D341Med (cell line): ENCODE data around the gene TNFRSF4.
"Not testable (repeated sequence)": the region's sequence is repeated elsewhere in the genome, so short reads cannot be mapped to it uniquely, and the experiment has no call there.

Source experiments
- DNase-seq: peaks from one replicate; pipeline ENCODE4 v3.0.0; 2012; ENCODE audit warnings: low spot score

Gene TNFRSF4

DNA sequence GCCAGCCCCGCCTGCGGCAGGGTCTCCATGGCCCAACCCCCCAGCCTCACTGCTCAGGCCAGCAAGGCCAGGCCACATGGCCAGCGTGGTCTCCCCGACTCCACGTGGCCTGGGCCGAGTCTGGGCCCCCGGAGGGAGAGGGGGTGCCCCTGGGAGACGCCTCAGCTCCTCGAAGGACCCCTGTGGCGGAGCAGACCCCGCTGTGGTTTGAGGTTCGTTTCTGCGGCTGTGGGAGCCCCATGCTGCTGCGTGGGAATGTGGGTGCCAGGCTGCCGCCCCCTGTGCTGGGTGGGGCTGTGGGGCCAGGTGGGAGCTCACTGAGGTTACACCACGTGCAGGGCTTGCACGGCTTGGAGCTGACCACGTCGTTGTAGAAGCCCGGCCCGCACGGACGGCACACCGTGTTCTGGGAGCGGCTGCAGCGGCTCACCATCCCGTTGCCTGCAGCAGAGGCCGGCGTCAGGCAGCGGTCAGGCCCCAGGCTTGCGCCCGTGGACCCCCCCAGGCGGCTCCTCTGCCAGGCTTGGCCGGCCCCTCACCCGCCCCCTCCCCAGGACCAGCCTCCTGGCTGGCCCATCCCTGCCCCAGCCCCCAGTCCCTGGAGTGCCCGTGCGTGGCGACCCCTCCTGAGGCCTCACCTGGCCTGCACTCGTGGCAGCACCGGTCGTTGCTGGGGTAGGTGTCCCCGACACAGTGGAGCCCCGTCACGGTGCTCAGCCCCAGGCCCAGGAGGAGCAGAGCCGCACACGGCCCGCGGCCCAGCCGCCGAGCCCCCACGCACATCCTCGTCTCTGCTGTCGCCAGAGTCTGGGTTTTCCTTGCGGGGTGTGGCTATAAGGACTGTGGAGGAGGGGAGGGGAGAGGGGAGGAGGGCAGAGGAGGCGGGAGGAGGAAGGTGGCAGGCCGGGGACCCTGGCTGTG is at the start of gene TNFRSF4:
Gene TNFRSF4, minus strand, starts transcription at position 809 of the 921 bp plus-strand sequence. Its CDS starts 26 bp downstream, at position 783.
- DNase-seq = no peak

DNA sequence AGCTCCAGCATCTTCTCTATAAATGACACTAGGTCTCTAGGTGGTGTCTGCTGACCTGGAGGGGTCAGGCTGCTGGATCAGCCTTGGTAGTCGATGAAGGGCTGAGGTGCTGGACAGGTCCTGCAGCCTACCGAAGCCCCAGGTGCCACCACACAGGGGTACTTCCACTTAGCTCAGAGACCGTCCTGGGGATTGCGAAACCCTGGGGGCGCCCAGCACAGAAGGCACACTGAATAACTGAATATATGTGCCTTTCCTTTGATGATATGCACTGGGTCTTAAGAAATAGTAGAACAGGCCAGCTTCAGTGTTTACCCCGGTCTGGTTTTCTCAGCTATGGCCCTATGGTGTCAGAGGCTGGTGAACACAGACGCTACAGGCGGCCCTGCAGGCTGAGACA is 48.8 kb upstream of the TNFRSF4 start:
- DNase-seq = no peak

DNA sequence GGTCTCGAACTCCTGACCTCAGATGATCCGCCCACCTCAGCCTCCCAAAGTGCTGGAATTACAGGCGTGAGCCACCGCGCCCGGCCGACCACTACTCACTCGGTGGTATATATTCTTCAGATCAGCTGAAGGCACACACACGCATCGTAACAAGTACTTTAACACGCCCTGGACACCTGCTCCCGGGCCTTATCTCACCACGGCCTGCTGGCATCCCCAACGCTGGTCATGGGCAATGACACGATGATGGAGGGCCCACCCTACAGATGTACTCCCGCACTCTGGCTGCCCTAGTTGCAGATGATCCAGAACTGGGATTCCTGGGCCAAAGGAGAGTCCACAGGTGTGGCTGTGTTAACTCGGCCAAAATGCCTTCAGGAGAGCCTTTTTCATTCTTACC is 48.1 kb upstream of the TNFRSF4 start:
- no peak for DNase-seq

DNA sequence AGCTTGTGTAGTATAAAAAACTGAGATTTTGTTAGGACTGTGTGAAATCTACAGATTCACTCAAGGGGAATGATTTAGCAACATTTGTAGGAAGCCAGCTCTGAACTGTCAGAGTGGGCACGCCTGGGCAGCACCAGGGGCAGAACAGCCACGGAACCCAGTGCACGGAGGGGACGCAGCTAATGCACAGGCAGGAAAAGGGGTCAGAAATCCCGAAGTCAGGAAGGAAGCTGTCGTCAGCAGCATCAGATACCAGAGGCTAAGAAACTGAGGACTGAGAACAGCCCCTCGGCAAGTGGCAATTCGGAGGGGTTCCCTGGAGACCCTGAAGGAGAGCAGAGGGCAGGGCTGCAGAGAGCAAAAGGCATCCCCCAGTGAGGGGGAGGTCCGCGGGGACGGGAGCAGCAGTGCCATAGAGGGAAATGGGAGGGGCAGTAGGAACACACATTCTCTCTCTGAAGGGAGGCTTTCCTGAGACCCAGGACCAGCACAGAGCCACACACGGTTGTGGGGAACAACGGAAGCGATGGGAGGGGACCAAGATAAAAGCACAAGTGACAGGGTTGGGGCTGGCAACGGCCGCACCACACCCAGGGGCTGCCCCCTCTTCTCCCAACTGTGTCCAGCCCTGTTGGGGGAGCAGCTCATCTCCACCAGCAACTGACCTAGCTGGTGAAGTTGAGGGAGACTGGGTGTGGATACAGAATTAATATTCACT is 47.0 kb upstream of the TNFRSF4 start:
- DNase-seq = no peak

DNA sequence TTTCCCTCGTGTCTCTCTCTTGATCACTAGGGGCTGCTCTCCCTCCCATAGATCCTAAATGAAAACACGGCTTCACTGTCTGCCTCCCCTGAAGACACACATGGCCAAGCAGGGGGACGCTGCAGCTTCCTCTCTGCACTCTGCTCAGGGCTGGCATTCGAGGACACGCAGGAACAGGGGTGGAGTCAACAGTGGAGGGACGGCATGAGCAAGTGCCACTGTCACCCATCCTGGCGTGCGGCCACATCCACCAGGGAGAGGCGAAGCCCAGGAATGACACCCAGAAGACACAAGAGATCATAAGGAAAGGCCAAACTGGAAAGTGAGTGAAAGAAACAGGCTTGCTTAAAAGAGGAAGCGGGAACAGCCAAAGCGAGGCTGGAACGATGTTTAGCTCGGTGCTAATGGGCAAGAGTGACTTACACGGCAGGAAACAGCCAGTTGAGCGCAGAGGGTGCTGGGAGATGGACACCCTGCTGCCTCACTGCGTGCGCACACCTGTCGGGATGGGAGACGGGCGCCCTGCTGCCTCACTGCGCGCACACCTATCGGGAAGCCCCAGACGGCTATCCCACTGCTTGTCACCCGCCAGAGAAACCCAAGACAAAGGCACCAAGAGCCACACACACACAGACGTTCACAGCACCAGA is 46.1 kb upstream of the TNFRSF4 start:
- DNase-seq = no peak

DNA sequence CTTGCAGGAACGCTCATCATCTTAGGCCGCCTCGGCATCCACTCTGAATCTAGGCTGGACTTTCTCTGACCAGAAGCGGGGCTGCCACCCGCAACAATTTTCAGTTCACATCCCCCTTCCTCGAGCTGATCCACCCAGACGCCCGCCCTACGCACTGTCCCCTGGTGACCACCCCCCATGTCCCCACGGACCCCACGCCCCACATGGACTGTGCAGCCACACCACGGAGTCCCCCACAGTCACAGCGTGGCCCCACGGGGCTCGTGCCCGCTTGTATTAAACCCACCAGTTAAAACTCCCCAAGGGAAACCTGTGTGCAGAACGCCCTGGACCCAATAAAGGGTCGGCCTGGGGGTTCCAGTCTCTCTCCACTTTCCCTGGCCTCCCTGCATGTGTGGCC is 45.6 kb upstream of the TNFRSF4 start:
- no peak for DNase-seq

DNA sequence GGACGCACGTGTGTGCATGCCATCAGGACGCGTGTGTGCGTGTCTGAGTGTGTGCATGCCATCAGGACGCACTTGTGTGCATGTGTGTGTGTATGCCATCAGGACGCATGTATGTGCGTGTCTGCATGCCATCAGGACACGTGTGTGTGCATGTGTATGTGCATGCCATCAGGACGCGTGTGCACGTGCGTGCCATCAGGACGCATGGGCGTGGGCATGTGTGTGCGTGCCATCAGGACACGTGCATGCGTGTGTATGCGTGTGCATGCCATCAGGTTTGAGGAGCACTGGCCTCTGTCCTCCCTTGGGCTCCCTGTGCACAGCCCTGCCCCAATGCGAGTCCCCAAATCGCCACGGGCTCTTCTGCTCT is 45.2 kb upstream of the TNFRSF4 start:
- DNase-seq = no peak

DNA sequence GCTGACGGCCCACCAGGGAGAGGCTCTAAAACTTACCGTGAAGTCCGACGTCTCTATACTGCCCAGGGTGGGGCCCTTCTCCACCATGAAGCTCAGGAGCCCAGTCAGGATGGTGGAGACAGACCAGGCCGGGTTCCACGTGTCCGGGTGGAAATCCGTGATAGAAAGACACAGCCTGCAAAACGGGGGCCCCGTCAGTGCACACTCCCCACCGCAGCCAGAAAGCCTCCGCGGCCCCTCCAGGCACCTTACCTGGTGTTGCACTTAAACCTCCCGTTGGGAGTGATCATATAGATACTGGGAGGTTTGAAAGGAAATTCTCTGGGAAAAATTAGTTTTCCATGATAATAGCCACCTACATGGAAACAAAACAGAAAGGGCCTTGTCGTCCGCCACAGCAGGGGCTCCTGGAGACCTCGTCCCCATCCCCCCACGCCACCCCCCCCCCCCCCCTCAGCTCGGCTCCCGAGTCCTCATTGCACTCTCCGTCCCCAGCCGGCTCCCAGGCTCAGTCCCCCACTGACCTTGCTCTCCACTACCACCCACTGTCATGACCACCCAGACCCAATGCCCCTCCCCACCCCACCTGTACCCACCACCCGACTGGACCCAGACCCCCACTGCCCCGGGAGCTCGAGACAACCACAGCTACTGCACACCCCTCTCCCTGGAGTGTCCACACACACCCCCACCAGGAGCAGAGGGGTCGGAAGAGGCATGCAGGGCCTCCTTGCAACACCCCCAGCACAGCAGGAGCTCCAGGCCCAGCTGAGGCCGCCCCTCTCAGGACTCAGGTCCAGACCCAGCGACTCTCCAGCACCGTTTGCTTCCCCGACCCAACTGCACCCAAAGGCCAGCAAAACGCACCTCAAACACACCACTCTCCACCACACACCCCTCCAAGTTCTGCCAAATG is 43.3 kb upstream of the TNFRSF4 start:
- DNase-seq = no peak

DNA sequence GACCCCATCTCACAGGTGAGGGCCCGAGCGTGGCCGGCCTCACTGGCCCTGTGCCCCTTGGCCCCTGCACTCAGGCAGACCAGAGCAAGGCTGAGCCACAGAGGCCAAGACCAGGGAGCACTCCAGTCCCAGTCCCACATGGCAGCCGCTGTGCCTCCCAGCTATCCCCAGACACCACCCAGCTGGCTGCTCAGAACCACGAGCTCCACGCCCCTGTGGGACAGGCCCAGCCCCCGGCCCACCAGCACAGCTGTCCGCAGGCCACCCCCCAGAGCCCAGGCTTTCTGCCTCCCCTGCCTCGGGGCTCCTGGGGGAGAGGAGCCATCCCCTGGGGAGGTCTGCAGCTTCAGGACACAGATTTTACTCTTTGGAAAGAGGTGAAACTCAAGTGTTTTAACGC is 41.7 kb upstream of the TNFRSF4 start:
- DNase-seq = no peak

DNA sequence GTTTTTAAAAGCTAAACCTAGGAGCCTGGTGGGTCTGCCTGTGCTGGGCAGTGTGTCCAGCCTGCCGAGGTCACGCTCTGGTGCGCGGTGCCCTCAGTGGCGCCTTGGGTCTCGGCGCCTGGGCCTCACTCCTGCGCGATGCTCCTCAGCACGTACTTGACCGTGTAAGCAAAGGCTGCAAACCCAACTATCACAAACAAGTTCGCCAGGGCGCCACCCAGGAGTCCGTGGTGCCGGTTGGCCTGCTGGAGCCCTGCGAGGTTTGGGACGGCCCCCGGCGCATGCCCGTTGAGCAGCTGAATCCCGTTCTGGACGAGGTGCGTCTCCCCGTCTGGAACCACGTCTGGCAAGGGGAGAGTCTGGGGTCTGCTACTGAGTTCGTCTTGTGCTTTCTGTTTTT is 41.1 kb upstream of the TNFRSF4 start:
- DNase-seq = no peak

DNA sequence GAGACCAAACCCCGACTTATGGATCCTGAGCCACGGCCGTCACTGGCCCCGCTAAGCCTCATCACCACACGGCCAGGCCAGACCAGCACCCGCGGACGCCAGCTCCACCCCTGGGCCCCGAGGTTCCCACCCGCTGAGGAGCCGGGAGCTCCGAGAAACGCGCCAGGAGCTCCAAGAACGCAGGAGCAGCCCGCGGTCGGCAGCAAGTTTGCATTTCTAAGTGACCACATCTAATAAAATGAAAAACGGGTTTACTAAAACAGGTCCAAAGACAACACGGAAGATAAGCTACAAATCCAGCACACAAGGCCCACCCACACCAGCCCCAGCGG is 40.7 kb upstream of the TNFRSF4 start:
- no peak for DNase-seq

DNA sequence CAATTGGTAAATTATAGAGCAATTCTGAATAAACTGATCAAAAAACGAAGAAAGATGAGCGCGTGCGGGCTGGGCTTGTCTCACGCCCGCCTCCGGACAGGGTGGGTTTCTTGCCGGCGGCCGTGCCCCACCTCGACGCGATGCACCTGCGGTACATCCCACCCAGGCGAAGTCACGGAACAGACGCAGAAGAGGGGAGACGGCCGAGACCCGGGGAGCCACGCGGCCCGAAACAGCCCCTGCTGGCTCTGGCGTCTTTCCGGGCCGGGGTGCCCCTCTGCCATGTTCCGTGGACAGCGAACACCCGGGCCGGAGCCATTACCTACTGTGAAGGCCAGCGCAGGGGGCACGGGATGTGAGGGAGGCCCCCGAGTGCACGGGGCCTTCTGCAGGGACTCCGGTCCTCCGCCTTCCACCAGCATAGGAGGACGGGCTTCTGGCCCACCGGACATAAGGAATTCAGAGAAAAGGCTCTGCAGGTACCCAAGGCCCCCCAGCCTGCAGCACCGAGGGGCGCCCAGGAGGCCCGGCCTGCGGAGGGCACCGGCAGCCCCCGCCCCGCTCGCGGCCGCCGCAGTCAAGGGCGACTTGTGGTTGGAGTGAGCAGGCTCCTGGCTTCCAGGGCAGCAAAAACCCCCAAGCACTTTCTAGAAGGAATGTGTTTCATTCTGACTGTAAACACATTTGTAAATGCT is 40.2 kb upstream of the TNFRSF4 start:
- DNase-seq = no peak

DNA sequence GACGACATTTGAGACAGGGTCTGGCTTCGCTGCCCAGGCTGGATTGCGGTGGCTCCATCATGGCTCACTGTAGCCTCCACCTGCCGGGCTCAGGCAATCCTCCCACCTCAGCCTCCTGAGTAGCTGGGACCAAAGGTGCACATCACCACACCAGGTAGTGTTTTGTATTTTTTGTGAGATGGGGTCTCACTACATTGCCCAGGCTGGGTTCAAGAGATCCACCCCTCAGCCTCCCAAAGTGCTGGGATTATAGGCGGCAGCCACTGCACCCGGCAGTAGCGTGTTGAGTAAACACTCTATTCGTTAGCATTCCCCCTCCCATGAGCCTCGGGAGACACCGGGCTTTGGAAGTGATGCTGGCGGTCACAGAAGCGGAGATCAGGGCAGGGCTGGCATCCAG is 39.4 kb upstream of the TNFRSF4 start:
- no peak for DNase-seq

DNA sequence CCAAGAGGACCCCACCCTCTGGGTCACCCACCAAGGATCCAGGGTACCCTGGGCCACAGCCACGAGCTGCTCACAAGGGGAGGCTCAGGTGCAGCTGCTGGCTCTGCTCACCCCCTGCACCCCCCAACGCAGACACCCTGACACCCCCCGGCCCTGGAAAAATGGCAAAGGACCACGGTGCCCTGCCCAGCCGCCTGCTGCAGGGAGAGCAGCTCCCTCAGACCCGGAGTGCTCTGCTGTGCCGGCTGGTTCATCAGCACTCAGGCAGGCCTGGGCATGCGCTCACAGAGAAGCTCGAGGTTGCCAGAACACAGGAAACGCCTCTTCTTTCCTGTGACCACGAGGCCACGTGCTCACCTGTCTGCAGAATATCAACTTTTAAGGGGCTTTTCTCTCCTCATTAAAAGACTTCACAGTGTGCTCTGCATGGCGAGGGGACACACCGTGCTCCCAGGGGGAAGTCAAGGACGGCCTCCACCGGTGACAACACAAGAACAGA is 36.9 kb upstream of the TNFRSF4 start:
- DNase-seq = no peak

DNA sequence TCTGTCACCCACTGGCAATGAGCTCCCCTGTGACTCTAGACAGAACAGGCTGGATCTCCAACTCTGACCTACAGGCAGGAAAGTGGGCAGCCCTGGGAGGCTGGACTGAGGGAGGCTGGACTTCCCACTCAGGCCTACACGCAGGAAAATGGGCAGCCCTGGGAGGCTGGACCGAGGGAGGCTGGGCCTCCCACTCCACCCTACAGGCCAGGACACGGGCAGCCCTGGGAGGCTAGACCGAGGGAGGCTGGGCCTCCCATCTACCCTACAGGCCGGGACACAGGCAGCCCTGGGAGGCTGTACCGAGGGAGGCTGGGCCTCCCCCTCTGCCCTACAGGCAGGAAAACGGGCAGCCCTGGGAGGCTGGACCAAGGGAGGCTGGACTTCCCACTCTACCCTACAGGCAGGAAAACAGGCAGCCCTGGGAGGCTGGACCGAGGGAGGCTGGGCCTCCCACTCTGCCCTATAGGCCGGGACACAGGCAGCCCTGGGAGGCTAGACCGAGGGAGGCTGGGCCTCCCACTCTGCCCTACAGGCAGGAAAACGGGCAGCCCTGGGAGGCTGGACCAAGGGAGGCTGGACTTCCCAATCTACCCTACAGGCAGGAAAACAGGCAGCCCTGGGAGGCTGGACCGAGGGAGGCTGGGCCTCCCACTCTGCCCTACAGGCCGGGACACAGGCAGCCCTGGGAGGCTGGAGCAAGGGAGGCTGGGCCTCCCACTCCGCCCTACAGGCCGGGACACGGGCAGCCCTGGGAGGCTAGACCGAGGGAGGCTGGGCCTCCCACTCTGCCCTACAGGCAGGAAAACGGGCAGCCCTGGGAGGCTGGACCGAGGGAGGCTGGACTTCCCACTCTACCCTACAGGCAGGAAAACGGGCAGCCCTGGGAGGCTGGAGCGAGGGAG is 34.3 kb upstream of the TNFRSF4 start:
- DNase-seq = not testable (repeated sequence)

DNA sequence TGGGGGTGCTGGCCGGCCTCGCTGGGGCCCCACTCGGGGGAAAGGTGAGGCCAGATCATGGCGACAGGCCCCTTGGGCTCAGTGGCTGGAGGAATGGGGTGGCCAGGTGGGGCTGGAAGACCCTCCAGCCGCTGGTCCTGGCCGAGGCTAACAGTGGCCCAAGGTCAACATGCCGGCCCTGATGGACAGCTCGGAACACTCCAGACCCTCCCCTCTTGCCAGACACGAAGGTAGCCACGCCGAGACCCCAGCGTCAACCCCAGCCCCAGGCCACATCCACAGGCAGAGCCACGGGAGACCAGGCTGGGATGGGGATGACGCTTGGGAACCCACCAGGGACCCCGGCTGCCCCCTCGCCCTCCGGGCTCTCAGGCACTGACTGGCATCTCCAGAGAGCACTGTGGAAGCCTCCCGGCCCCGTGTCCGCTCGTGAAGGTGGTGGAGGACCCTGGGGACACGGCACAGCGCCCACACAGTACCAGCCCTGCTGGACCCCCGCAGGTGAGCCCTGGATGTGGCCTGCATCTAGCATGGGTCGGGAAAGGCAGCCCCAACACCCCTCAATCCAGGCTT is 33.5 kb upstream of the TNFRSF4 start:
- DNase-seq = no peak

DNA sequence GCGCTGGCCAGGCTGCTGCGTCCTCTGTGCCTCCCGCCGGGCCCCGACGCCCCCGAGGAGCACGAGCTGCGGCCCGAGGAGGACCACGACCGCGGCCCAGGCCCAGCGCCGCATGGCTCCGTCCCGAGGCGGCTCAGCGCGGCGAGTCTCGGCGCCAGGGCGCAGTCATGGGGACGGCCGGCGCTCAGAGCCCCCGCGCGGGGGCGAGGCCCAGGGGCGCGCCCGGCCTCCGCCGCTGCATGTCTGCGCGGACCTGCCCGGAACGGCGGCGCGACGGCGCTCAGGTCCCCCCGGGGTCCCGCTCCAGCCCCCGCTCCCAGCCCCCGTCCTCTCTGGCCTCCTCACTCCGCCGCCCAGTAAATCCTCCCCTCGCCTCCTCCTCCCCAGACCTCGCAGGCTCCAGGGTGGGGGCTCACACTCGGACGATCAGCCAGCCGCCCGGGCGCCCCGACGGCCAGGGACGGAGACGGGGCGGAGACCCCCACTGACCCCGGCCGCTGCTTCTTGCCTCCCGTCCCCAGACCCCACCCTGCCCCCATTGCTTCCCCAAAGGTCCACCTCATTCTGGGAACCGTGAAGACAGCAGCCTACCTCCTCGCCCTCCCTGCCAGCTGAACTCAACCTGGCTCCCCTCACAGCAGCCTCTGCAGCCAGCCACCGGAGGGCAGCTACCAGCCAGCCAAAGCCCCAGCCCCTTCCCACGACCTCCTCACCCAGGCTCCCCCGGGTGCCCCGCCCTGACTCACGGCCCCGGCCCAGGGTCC is 32.8 kb upstream of the TNFRSF4 start, which contains the start of gene C1QTNF12:
Gene C1QTNF12, minus strand, starts transcription at position 146 of the 764 bp plus-strand sequence. Its CDS starts 32 bp downstream, at position 114.
- no peak for DNase-seq

DNA sequence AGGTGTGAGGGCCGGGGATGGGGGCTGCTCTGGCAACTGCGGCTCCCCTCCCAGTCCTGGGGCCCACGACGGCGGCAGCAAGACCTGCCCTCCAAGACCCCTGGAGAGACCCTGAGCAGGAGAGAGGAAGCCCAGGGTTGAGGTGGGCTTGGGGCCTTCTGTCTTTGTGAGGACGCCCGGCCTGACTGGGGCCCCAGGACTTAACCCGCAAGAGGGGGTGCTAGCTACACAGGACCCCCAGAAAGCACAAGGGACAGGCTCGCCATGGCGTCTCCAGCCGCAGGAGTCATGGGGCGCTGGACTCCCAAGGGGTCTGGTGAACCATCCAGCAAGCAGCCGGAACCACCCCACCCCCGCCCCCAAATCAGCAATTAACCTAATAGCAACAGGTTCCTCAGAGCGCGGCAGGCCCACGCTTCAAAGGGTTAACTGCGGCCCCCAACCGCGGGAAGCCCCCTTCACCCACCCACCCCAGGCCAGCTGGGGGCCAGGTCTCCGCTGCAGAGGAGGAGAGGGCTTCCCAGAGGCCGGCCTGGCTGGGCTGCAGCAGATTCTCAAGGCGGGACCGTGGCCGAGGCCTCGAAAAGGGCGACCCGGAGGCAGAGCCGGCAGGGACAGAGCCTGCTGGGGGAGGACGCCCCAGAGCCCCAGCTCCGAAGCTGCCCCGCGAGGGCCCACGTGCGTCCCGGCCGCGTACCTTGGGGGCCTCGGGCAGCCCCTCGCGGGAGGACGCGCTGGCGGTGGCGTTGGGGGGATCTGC is 32.0 kb upstream of the TNFRSF4 start:
- no peak for DNase-seq
